ENCODE measurements around the gene DCBLD1.

DNA sequence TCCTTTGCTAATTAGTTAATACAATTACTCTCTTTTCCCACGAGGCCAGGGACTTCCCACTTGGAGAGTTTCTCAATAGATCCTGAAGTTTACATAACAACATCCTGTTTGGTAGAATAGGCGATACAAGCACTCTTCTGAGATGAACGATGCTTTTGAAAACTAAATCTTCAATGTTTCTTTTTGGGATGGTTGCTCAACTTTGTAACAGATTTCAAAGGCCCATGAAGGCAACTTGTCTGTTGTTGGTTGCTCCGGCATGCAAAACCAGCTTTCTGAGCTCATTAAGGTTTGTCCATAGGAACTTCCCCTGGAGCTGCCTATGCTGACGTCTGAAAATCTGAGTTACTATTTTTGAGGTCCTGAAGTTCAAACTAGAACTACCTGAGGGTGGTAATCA, 30.8 kb upstream of the DCBLD1 start:
- no peak for TF ChIP-seq CTCF (conservative IDR thresholded peaks at IDR 0.05; ENCODE audit: low read depth, low read length)
- TF ChIP-seq EZH2 (IDR thresholded peaks at IDR 0.05; ENCODE audit: borderline replicate concordance, low read depth, low read length, poor library complexity, severe bottlenecking) = no peak

Data from A673 (cell line).